ENCODE measurements around the gene DMD. TPM values are rescaled to one million over a fixed set of nuclear protein-coding genes. Genes with fewer than 3 reads are reported as not detected.
"Not testable (repeated sequence)": the region's sequence is repeated elsewhere in the genome, so short reads cannot be mapped to it uniquely, and the experiment has no call there.

The DMD gene
- total RNA-seq, 1 experiment from 2014 or later: 25.3 TPM

DNA sequence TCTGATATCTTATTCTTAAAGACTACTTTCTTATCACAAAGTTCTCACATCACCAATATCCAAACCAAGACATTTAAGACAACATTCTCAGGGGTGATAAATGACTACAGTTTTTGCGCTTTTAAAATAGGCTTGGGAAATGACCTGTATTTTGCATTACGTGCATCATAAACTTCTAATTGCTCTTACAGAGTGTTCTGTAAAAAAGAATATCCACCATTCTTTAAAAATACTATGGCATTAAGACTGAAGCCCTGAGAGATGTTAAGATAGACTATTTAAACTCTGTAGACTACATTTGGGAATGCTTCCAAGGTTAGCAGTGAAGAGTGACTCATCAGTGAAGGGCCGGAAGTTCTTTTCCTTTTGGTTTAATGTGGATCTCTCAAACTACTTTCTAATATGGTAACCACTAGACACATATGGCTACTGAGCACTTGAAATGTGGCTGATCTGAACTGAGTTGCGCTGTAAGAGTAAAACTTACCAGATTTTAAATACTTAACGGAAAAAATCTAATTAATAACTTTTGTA, 1620.7 kb downstream of the DMD start:
- Histone ChIP-seq H3K4me2 (no peak overlapping the region), H3K4me3 (no peak overlapping the region), H3K9me3 (ENCODE audit: insufficient read depth, low read depth) (no peaks in the 10 kb centered on the region), H2AFZ (no peak overlapping the region), H3K4me1 (replicated peaks; ENCODE audit: insufficient read depth) (no peaks in the 10 kb centered on the region), H3F3A (ENCODE audit: insufficient read depth, low read depth) (no peaks in the 10 kb centered on the region), H3K27ac (no peak overlapping the region), H3K9me2 (ENCODE audit: insufficient read depth) (no peaks in the 10 kb centered on the region), H3K36me3 (ENCODE audit: low read depth) (no peaks in the 10 kb centered on the region), H3K79me2 (ENCODE audit: low read depth) (no peaks in the 10 kb centered on the region), H3K27me3 (ENCODE audit: insufficient read depth, low read depth) (no peaks in the 10 kb centered on the region), H4K20me1 (ENCODE audit: insufficient read depth) (no peaks in the 10 kb centered on the region)
- TF ChIP-seq EZH2 (IDR thresholded peaks at IDR 0.05; ENCODE audit: low read depth): no peak
- TF ChIP-seq, protein P1, sequence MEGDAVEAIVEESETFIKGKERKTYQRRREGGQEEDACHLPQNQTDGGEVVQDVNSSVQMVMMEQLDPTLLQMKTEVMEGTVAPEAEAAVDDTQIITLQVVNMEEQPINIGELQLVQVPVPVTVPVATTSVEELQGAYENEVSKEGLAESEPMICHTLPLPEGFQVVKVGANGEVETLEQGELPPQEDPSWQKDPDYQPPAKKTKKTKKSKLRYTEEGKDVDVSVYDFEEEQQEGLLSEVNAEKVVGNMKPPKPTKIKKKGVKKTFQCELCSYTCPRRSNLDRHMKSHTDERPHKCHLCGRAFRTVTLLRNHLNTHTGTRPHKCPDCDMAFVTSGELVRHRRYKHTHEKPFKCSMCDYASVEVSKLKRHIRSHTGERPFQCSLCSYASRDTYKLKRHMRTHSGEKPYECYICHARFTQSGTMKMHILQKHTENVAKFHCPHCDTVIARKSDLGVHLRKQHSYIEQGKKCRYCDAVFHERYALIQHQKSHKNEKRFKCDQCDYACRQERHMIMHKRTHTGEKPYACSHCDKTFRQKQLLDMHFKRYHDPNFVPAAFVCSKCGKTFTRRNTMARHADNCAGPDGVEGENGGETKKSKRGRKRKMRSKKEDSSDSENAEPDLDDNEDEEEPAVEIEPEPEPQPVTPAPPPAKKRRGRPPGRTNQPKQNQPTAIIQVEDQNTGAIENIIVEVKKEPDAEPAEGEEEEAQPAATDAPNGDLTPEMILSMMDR (conservative IDR thresholded peaks at IDR 0.05): no peak
- intact Hi-C loops (cut with micrococcal nuclease; ENCODE audit: unreplicated experiment): no loop called here
- no peak for DNase-seq
- ChIA-PET CTCF (no interaction called here), POLR2A (ENCODE audit: unreplicated experiment) (no interaction called here)
- no TSS peak for BruUV-seq (replicated peaks)

GRCh38 chrX:31589503-31589902, 1621.8 kb downstream of the DMD start:
- TF ChIP-seq, protein P1 (conservative IDR thresholded peaks at IDR 0.05): no peak
- TF ChIP-seq EZH2 (IDR thresholded peaks at IDR 0.05; ENCODE audit: low read depth): no peak
- no peaks in the 10 kb centered on the region for H3K9me2 ChIP-seq (ENCODE audit: insufficient read depth)
- no TSS peak for BruUV-seq (replicated peaks)
- CTCF ChIA-PET: interaction anchor here (0.7 kb wide), 1 partner anchor 104 kb away, joined by 3 read pairs; no protein-coding TSS in a partner anchor
- H3K4me3 ChIP-seq: no peak overlapping the region
- POLR2A ChIA-PET (ENCODE audit: unreplicated experiment): no interaction called here
- DNase-seq: no peak
- no peaks in the 10 kb centered on the region for H3K79me2 ChIP-seq (ENCODE audit: low read depth)
- no peaks in the 10 kb centered on the region for H3K36me3 ChIP-seq (ENCODE audit: low read depth)
- no peaks in the 10 kb centered on the region for H4K20me1 ChIP-seq (ENCODE audit: insufficient read depth)
- no peaks in the 10 kb centered on the region for H3K4me1 ChIP-seq (replicated peaks; ENCODE audit: insufficient read depth)
- H2AFZ ChIP-seq: no peak overlapping the region
- no peaks in the 10 kb centered on the region for H3K27me3 ChIP-seq (ENCODE audit: insufficient read depth, low read depth)
- intact Hi-C loops (cut with micrococcal nuclease; ENCODE audit: unreplicated experiment): no loop called here
- no peak overlapping the region for H3K27ac ChIP-seq
- H3K4me2 ChIP-seq: no peak overlapping the region
- H3F3A ChIP-seq (ENCODE audit: insufficient read depth, low read depth): no peaks in the 10 kb centered on the region
- H3K9me3 ChIP-seq (ENCODE audit: insufficient read depth, low read depth): no peaks in the 10 kb centered on the region

GRCh38 chrX:31588355-31588754, 1623.0 kb downstream of the DMD start:
- Histone ChIP-seq H3K27ac (no peak overlapping the region), H3K27me3 (ENCODE audit: insufficient read depth, low read depth) (no peaks in the 10 kb centered on the region), H3K9me3 (ENCODE audit: insufficient read depth, low read depth) (no peaks in the 10 kb centered on the region), H3K4me1 (replicated peaks; ENCODE audit: insufficient read depth) (no peaks in the 10 kb centered on the region), H2AFZ (no peak overlapping the region), H3K36me3 (ENCODE audit: low read depth) (no peaks in the 10 kb centered on the region), H3K4me2 (no peak overlapping the region), H3K9me2 (ENCODE audit: insufficient read depth) (no peaks in the 10 kb centered on the region), H4K20me1 (ENCODE audit: insufficient read depth) (no peaks in the 10 kb centered on the region), H3F3A (ENCODE audit: insufficient read depth, low read depth) (no peaks in the 10 kb centered on the region), H3K79me2 (ENCODE audit: low read depth) (no peaks in the 10 kb centered on the region), H3K4me3 (no peak overlapping the region)
- ChIA-PET POLR2A (ENCODE audit: unreplicated experiment) (no interaction called here), CTCF (no interaction called here)
- no TSS peak for BruUV-seq (replicated peaks)
- intact Hi-C loops (cut with micrococcal nuclease; ENCODE audit: unreplicated experiment): no loop called here
- no peak for TF ChIP-seq EZH2 (IDR thresholded peaks at IDR 0.05; ENCODE audit: low read depth)
- DNase-seq: no peak

GRCh38 chrX:31583892-31584291, 1627.5 kb downstream of the DMD start:
- H3K79me2 ChIP-seq (ENCODE audit: low read depth); H3K9me2 ChIP-seq (ENCODE audit: insufficient read depth); H3K4me2 ChIP-seq; H3K4me3 ChIP-seq; H3K9me3 ChIP-seq (ENCODE audit: insufficient read depth, low read depth); H3K27ac ChIP-seq; POLR2A ChIA-PET (ENCODE audit: unreplicated experiment); CTCF ChIA-PET; DNase-seq; H2AFZ ChIP-seq; intact Hi-C loops (cut with micrococcal nuclease; ENCODE audit: unreplicated experiment); H3F3A ChIP-seq (ENCODE audit: insufficient read depth, low read depth); H4K20me1 ChIP-seq (ENCODE audit: insufficient read depth); H3K27me3 ChIP-seq (ENCODE audit: insufficient read depth, low read depth); BruUV-seq (replicated peaks); H3K36me3 ChIP-seq (ENCODE audit: low read depth): not testable (repeated sequence)
- H3K4me1 ChIP-seq (replicated peaks; ENCODE audit: insufficient read depth): peaks cover 12% of the 10 kb centered on the region
